Central memory CD8-positive, alpha-beta T cell (primary cell): ENCODE results near the gene KPNA6.
"Not testable (repeated sequence)": the region's sequence is repeated elsewhere in the genome, so short reads cannot be mapped to it uniquely, and the experiment has no call there.

Source experiments
- ATAC-seq: fragments of 150-1000 bp; cut with Tn5 transposase; replicated peaks from 2 replicates; pipeline ENCODE4 v1.10.0; 2022; ENCODE audit warnings: mild to moderate bottlenecking, moderate FRiP score, moderate number of reproducible peaks; ENCODE audit not compliant: poor library complexity, severe bottlenecking; ENCODE audit errors: extremely low read depth
- DNase-seq, 2 donors: peaks; one replicate each; pipeline ENCODE4 v3.0.0; 2021; ENCODE audit warnings: low spot score in 2 of 2
- H3K27ac Mint-ChIP-seq: one replicate; pipeline ENCODE4 v1.8.0; 2022; ENCODE audit warnings: low read depth, mild to moderate bottlenecking, moderate library complexity, mixed read lengths
- H3K27me3 Mint-ChIP-seq: one replicate; pipeline ENCODE4 v1.8.0; 2022; ENCODE audit warnings: mixed read lengths
- H3K36me3 Mint-ChIP-seq: one replicate; pipeline ENCODE4 v1.8.0; 2022; ENCODE audit warnings: mild to moderate bottlenecking, moderate library complexity, mixed read lengths; ENCODE audit not compliant: insufficient read depth
- H3K4me1 Mint-ChIP-seq: one replicate; pipeline ENCODE4 v1.8.0; 2022; ENCODE audit warnings: mixed read lengths
- H3K4me3 Mint-ChIP-seq: one replicate; pipeline ENCODE4 v1.8.0; 2022; ENCODE audit warnings: mild to moderate bottlenecking, moderate library complexity, mixed read lengths
- H3K9me3 Mint-ChIP-seq: one replicate; pipeline ENCODE4 v1.8.0; 2022; ENCODE audit warnings: mixed read lengths

The KPNA6 gene

GRCh38 chr1:32074841-32075240 is 33.0 kb upstream of the KPNA6 start:
- ATAC-seq (no peak), DNase-seq (no peak)
- Mint-ChIP-seq H3K4me3 (peak overlapping the region; percentile 26), H3K9me3 (no peaks in the 10 kb centered on the region), H3K4me1 (peaks cover 28% of the 10 kb centered on the region), H3K27ac (peak overlapping the region; percentile 4), H3K36me3 (peaks cover 25% of the 10 kb centered on the region), H3K27me3 (no peaks in the 10 kb centered on the region)

- H3K27ac Mint-ChIP-seq: no peak overlapping the region
- H3K9me3 Mint-ChIP-seq: no peaks in the 10 kb centered on the region
- no peaks in the 10 kb centered on the region for H3K27me3 Mint-ChIP-seq
- peaks cover 27% of the 10 kb centered on the region for H3K36me3 Mint-ChIP-seq
- no peak overlapping the region for H3K4me3 Mint-ChIP-seq
- ATAC-seq (no peak), DNase-seq (no peak)
- peaks cover 19% of the 10 kb centered on the region for H3K4me1 Mint-ChIP-seq
Observed at GRCh38 chr1:32077451-32077850, 30.4 kb upstream of the KPNA6 start.

- H3K9me3 Mint-ChIP-seq: no peaks in the 10 kb centered on the region
- H3K27ac Mint-ChIP-seq: no peak overlapping the region
- ATAC-seq: no peak
- no peak for DNase-seq
- no peaks in the 10 kb centered on the region for H3K4me1 Mint-ChIP-seq
- H3K36me3 Mint-ChIP-seq: peaks cover 18% of the 10 kb centered on the region
- no peak overlapping the region for H3K4me3 Mint-ChIP-seq
- H3K27me3 Mint-ChIP-seq: no peaks in the 10 kb centered on the region
Observed at GRCh38 chr1:32082022-32082421, 25.8 kb upstream of the KPNA6 start.

GRCh38 chr1:32086381-32086780 is 21.5 kb upstream of the KPNA6 start:
- not testable (repeated sequence) for H3K4me1 Mint-ChIP-seq, DNase-seq, H3K36me3 Mint-ChIP-seq, H3K9me3 Mint-ChIP-seq, H3K4me3 Mint-ChIP-seq, H3K27ac Mint-ChIP-seq, H3K27me3 Mint-ChIP-seq, ATAC-seq

GRCh38 chr1:32091176-32091575 is 16.7 kb upstream of the KPNA6 start:
- no peaks in the 10 kb centered on the region for H3K4me1 Mint-ChIP-seq
- peaks cover 21% of the 10 kb centered on the region for H3K36me3 Mint-ChIP-seq
- no peaks in the 10 kb centered on the region for H3K9me3 Mint-ChIP-seq
- DNase-seq (no peak), ATAC-seq (no peak)
- H3K27me3 Mint-ChIP-seq: no peaks in the 10 kb centered on the region
- H3K4me3 Mint-ChIP-seq: no peak overlapping the region
- H3K27ac Mint-ChIP-seq: no peak overlapping the region

- ATAC-seq: no peak
- no peak for DNase-seq
- no peaks in the 10 kb centered on the region for H3K27me3 Mint-ChIP-seq
- no peak overlapping the region for H3K27ac Mint-ChIP-seq
- peaks cover 21% of the 10 kb centered on the region for H3K36me3 Mint-ChIP-seq
- H3K4me1 Mint-ChIP-seq: no peaks in the 10 kb centered on the region
- no peak overlapping the region for H3K4me3 Mint-ChIP-seq
- no peaks in the 10 kb centered on the region for H3K9me3 Mint-ChIP-seq
Observed at GRCh38 chr1:32091591-32091990, 16.3 kb upstream of the KPNA6 start.

GRCh38 chr1:32094746-32095521 is 12.9 kb upstream of the KPNA6 start:
- peaks cover 37% of the 10 kb centered on the region for H3K36me3 Mint-ChIP-seq

GRCh38 chr1:32099426-32099825 is 8.4 kb upstream of the KPNA6 start:
- ATAC-seq: no peak
- no peaks in the 10 kb centered on the region for H3K9me3 Mint-ChIP-seq
- H3K27me3 Mint-ChIP-seq: no peaks in the 10 kb centered on the region
- H3K4me1 Mint-ChIP-seq: no peaks in the 10 kb centered on the region
- peaks cover 29% of the 10 kb centered on the region for H3K36me3 Mint-ChIP-seq
- DNase-seq: no peak
- no peak overlapping the region for H3K27ac Mint-ChIP-seq
- H3K4me3 Mint-ChIP-seq: no peak overlapping the region

More at GRCh38 chr1:32094746-32095521, 12.9 kb upstream of the KPNA6 start:
- no peak for ATAC-seq
- no peak for DNase-seq
- Mint-ChIP-seq H3K27ac (no peak overlapping the region), H3K9me3 (no peaks in the 10 kb centered on the region), H3K4me3 (no peak overlapping the region), H3K4me1 (no peaks in the 10 kb centered on the region), H3K27me3 (no peaks in the 10 kb centered on the region)

- H3K27ac Mint-ChIP-seq: no peak overlapping the region
Observed at GRCh38 chr1:32100359-32100758, 7.5 kb upstream of the KPNA6 start.

GRCh38 chr1:32100807-32101708 is 6.8 kb upstream of the KPNA6 start:
- no peaks in the 10 kb centered on the region for H3K9me3 Mint-ChIP-seq
- ATAC-seq: no peak
- H3K27me3 Mint-ChIP-seq: no peaks in the 10 kb centered on the region
- no peaks in the 10 kb centered on the region for H3K4me1 Mint-ChIP-seq
- H3K27ac Mint-ChIP-seq: no peak overlapping the region
- H3K4me3 Mint-ChIP-seq: no peak overlapping the region
- H3K36me3 Mint-ChIP-seq: peaks cover 23% of the 10 kb centered on the region
- no peak for DNase-seq

More at GRCh38 chr1:32100359-32100758, 7.5 kb upstream of the KPNA6 start:
- Mint-ChIP-seq H3K4me1 (no peaks in the 10 kb centered on the region), H3K9me3 (no peaks in the 10 kb centered on the region), H3K27me3 (no peaks in the 10 kb centered on the region), H3K4me3 (no peak overlapping the region), H3K36me3 (peaks cover 27% of the 10 kb centered on the region)
- ATAC-seq (no peak), DNase-seq (no peak)

GRCh38 chr1:32104127-32104526 is 3.7 kb upstream of the KPNA6 start:
- H3K4me1 Mint-ChIP-seq: peaks cover 22% of the 10 kb centered on the region
- no peak overlapping the region for H3K4me3 Mint-ChIP-seq
- H3K36me3 Mint-ChIP-seq: peaks cover 18% of the 10 kb centered on the region
- H3K27ac Mint-ChIP-seq: no peak overlapping the region
- no peaks in the 10 kb centered on the region for H3K27me3 Mint-ChIP-seq
- ATAC-seq (no peak), DNase-seq (no peak)
- no peaks in the 10 kb centered on the region for H3K9me3 Mint-ChIP-seq

GRCh38 chr1:32105338-32105737 is 2.5 kb upstream of the KPNA6 start:
- no peak for ATAC-seq
- Mint-ChIP-seq H3K27me3 (no peaks in the 10 kb centered on the region), H3K36me3 (peaks cover 24% of the 10 kb centered on the region), H3K4me3 (no peak overlapping the region), H3K9me3 (no peaks in the 10 kb centered on the region), H3K4me1 (peaks cover 31% of the 10 kb centered on the region), H3K27ac (no peak overlapping the region)
- no peak for DNase-seq
